Measurements from ENCODE around the gene STX16.

STX16 gene

GRCh38 chr20:58698741-58699622 lies 47.9 kb downstream of the STX16 start:
- DNase-seq = no peak

GRCh38 chr20:58699623-58700107 lies 48.6 kb downstream of the STX16 start:
- no peak for DNase-seq

- no peak for DNase-seq
Observed at GRCh38 chr20:58700121-58700821, 49.2 kb downstream of the STX16 start.

- DNase-seq = no peak
Observed at GRCh38 chr20:58700823-58701222, 49.7 kb downstream of the STX16 start.

- DNase-seq = no peak
Observed at GRCh38 chr20:58701431-58702160, 50.5 kb downstream of the STX16 start.

GRCh38 chr20:58702161-58702510 lies 51.1 kb downstream of the STX16 start:
- no peak for DNase-seq

GRCh38 chr20:58702859-58703648 lies 52.0 kb downstream of the STX16 start:
- DNase-seq = no peak

GRCh38 chr20:58703765-58704371 lies 52.8 kb downstream of the STX16 start:
- DNase-seq = no peak

- no peak for DNase-seq
Observed at GRCh38 chr20:58705208-58705926, 54.3 kb downstream of the STX16 start.

GRCh38 chr20:58706150-58706892 lies 55.2 kb downstream of the STX16 start:
- no peak for DNase-seq

GRCh38 chr20:58706975-58707681 lies 56.0 kb downstream of the STX16 start:
- DNase-seq = no peak

GRCh38 chr20:58707770-58708169 lies 56.7 kb downstream of the STX16 start:
- DNase-seq = no peak

GRCh38 chr20:58708246-58708931 lies 57.3 kb downstream of the STX16 start:
- DNase-seq = no peak

GRCh38 chr20:58709013-58709702 lies 58.1 kb downstream of the STX16 start:
- no peak for DNase-seq

- DNase-seq = no peak
Observed at GRCh38 chr20:58709703-58710039, 58.6 kb downstream of the STX16 start.

- DNase-seq = no peak
Observed at GRCh38 chr20:58710481-58711265, 59.6 kb downstream of the STX16 start.

- no peak for DNase-seq
Observed at GRCh38 chr20:58711266-58712051, 60.4 kb downstream of the STX16 start.
